ENCODE data around the gene PIP4K2A.

DNA sequence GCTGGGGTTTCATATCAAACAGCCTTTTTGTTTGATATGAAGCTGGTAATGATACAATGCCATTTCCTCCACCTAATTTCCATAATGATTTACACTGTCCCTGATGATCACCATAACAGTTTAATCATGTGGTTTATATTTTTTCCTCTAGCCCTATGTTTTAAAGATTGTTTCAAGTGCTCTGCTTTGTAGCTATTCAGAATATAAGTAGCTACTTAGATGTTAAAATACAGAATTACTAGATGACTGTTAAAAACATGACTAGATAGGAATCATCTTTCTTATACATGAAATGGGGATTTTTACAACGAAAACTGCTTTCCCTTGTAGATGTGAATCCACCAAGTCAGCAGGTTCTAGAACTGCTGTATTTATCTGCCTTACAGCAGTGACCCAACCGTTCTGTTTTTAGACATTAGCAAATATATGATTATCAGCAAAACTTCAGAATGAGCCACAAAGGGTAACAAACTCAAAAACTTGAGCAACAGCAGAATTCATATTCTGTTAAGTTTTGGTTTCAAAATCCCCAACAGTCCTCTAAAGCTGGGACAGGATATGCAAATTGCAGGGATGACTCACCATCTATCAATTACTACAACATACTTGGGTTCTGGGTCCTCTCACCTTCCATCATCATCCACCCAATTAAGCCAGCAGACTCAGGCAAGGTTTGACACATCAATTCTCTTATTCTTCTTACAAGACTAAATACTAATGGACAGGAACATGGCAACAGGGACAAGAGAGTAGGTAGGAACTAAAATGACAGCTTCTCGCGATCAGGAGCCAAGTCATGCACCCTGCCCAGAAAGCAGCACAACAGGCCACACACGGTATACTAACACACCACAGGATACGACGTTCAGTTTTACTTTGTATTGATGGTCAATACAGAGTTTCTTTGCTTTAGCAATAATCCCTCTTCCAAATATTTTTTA, 83.9 kb downstream of the PIP4K2A start:
- TF ChIP-seq, protein P1, sequence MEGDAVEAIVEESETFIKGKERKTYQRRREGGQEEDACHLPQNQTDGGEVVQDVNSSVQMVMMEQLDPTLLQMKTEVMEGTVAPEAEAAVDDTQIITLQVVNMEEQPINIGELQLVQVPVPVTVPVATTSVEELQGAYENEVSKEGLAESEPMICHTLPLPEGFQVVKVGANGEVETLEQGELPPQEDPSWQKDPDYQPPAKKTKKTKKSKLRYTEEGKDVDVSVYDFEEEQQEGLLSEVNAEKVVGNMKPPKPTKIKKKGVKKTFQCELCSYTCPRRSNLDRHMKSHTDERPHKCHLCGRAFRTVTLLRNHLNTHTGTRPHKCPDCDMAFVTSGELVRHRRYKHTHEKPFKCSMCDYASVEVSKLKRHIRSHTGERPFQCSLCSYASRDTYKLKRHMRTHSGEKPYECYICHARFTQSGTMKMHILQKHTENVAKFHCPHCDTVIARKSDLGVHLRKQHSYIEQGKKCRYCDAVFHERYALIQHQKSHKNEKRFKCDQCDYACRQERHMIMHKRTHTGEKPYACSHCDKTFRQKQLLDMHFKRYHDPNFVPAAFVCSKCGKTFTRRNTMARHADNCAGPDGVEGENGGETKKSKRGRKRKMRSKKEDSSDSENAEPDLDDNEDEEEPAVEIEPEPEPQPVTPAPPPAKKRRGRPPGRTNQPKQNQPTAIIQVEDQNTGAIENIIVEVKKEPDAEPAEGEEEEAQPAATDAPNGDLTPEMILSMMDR (IDR thresholded peaks at IDR 0.05) = no peak
- no peak for TF ChIP-seq POLR2AphosphoS5 (IDR thresholded peaks at IDR 0.05)

All from breast epithelium (tissue), 3 donors.